ENCODE results near the gene RHCE.
"Not testable (repeated sequence)": the region's sequence is repeated elsewhere in the genome, so short reads cannot be mapped to it uniquely, and the experiment has no call there.

RHCE gene

GRCh38 chr1:25341746-25342145 is 78.9 kb downstream of the RHCE start:
- no peak for DNase-seq (ENCODE audit: low spot score)

GRCh38 chr1:25338986-25339385 is 81.6 kb downstream of the RHCE start:
- no peak for DNase-seq (ENCODE audit: low spot score)

GRCh38 chr1:25338188-25338981 is 82.2 kb downstream of the RHCE start, which contains the start of gene TMEM50A:
TSS of gene TMEM50A (plus strand) at chr1:25338334. CDS start at chr1:25340487, 2,153 bp downstream.
- DNase-seq (ENCODE audit: low spot score): peak; percentile 95

- not testable (repeated sequence) for DNase-seq (ENCODE audit: low spot score)
Observed at GRCh38 chr1:25337483-25338187, 83.0 kb downstream of the RHCE start.

GRCh38 chr1:25336922-25337354 is 83.7 kb downstream of the RHCE start:
- DNase-seq (ENCODE audit: low spot score): not testable (repeated sequence)

- DNase-seq (ENCODE audit: low spot score): not testable (repeated sequence)
Observed at GRCh38 chr1:25329950-25330349, 90.7 kb downstream of the RHCE start.

GRCh38 chr1:25329336-25329735 is 91.3 kb downstream of the RHCE start:
- not testable (repeated sequence) for DNase-seq (ENCODE audit: low spot score)

GRCh38 chr1:25328791-25329185 is 91.8 kb downstream of the RHCE start:
- DNase-seq (ENCODE audit: low spot score): not testable (repeated sequence)

- DNase-seq (ENCODE audit: low spot score): not testable (repeated sequence)
Observed at GRCh38 chr1:25327864-25328790, 92.5 kb downstream of the RHCE start.

- DNase-seq (ENCODE audit: low spot score): not testable (repeated sequence)
Observed at GRCh38 chr1:25324407-25324806, 96.2 kb downstream of the RHCE start.

- DNase-seq (ENCODE audit: low spot score): not testable (repeated sequence)
Observed at GRCh38 chr1:25322127-25322526, 98.5 kb downstream of the RHCE start.

GRCh38 chr1:25320314-25320938 is 100.2 kb downstream of the RHCE start:
- DNase-seq (ENCODE audit: low spot score): not testable (repeated sequence)

GRCh38 chr1:25312806-25313470 is 107.7 kb downstream of the RHCE start:
- DNase-seq (ENCODE audit: low spot score): not testable (repeated sequence)

Measured in hepatic stellate cell (primary cell).